Nucleus accumbens (tissue), 56 donors: ENCODE data around the gene QDPR.
A peak's percentile ranks its signal among the peaks of the same experiment; 100 is the strongest.

Experiments used
- DNase-seq, 56 donors: peaks; one replicate each; lab custom pipeline; 2025; lab: John Stamatoyannopoulos, UW

Gene QDPR

DNA sequence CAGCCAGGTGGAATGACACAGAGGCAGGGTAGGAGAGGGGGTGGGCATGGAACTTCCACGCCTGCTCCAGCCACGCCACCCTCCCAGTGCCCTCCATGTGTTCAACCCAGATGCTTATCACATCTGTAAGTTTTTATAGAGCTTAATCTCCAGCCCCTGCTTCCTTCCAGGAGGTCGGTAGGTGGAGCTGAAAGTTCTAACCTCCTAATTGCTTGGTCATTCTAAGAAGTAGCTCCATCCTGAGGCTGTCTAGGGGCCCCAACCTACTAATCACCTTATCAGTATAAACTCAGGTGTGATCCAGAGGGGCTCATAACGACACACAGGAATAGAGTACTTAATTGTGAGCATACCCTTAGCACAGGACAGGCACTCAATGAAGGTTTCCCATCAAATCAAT, 18.3 kb downstream of the QDPR start:
- DNase-seq: no peak

DNA sequence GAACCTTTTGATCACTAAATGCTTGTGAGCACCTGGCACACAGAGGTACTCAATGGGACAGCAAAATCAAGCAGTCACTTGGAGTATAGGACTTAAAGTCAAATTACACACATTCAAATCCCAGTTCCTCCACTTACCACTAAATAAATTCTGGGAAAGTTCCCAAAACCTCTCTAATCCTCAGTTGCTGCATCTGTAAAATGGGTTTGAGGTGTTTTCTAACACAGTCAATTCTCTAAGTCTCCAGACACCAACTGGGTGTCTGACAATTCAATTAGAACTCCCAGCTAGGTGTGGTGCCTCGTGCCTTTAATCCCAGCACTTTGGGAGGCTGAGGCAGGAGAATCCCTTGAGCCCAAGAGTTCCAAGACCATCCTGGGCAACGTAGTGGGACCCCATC, 19.0 kb downstream of the QDPR start:
- no peak for DNase-seq

DNA sequence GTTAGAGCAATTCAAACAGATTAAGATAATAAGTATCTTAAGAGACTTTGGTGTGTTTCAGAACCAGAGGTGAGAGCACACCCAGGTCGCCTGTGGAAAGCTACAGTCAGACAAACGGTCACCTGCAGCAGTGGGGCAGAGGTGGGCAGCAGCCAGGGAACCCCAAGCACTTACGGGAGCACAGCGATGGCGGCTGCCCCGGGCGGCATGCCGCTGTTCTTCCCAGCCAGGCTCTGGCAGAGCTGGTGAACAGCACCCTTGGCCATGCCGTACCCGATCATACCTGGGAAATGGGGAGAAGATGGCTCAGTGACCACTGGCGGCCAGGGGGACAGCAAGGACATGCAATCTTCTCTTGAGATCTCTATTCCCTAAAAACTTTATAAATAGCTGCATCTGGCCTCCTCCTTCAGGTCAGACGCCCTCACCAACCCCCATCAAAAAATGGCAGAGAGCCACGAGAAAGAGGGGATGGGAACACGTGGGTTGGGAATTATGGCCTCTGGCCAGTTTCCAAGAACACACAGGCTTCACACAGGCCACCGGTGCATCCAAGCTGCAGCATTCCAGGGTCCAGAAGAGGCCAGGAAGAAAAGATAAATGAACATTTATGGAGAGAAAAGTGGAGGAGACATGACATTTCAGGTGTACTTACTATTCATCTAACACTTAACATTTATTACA, 19.7 kb downstream of the QDPR start:
- DNase-seq: peak in 1 of 56 donors; percentile 35

DNA sequence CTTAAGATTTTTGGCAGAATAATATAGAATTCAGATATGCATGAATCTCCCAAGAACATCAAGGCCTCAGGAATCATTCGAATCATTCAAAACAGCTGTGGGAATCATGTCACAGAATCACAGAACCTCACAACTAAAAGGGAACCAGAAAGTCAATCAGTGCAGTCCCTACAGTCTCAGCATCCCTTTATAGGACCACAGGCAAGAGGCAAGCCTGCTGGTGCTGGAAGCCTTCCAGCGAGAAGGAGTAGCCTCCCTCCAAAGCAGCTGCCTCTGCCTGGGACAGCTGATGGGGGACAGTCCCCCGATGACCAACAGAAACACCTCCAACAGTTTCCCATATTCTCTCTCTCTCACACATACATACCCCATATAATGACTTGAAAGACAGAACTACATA, 20.7 kb downstream of the QDPR start:
- DNase-seq: peak in 2 of 56 donors; percentile 8 to 18

DNA sequence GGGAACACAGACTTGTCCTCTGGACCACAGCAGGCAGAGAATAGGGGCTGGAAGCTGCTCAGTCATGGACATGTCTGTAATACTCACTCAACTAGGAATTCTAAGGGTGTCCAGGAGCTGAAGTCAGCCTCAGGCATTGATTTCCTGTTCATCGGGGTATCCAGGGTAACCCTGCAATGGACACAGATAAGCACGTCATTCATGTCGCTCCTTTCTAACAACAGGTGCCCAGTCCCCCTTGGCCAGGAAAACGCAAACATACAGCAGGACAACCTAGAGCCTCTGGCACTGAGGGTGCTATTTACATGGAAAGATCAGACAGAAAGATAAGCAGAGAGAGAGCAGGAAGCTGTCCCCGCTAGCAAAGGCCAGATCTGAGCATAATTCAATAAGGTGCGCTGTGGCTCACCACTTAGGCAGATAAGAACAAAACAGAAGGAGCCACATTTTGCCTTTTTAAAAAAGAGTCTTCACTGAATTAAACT, 21.3 kb downstream of the QDPR start:
- no peak for DNase-seq

DNA sequence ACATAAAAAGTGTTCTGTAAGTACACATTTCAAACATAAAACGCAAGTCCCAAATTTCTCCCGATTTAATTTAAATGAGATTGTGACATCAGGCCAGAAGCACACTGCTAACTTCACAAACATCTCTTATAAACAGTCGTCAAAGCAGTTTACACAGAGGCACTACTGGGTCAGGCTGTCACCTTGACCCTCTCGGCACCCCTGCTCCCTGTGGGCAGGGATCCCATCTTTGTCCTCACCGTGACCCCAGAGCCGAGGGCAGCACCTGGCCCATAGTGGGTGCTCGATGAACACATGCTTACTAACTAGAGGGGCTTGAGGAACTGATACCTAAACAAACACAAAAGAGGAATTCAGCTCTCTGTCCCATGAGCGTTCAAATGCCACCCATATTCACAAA, 22.2 kb downstream of the QDPR start:
- no peak for DNase-seq

DNA sequence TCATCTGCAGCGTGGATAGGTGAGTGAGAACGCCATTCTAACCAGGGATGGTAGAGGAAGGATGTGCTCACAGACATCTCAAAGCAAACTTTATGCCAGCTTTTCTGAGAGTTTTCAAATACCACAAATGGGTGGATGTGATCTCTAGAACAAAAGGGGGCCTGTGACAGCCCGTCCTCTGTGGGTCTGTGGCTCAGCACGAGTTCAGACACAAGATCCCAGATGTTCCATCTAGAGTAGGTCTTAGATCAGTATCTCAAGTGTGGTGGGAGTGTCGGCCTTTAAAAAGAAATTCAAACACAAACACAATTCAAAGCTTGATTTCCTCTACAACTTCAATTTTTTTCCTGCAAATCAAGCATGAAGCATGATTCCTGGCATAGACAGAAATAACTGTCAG, 22.8 kb downstream of the QDPR start:
- DNase-seq: no peak

DNA sequence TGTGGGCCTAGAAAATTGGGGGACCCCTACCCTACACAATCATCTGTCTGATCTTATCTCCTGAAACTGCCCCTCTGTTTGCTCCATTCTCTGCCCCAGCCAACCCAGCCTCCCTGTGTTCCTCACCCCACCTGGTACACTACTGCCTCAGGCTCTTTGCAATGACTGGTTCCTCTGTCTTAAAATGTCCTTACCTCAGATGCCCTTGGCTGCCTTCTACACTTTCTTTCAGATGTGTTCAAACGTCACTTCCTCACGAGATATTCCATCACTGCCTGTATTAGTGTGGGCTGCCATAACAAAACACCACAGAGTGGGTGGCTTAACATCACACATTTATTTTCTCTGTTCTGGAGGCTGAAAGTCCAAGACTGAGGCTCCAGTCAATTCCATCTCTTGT, 29.2 kb downstream of the QDPR start:
- DNase-seq: no peak

DNA sequence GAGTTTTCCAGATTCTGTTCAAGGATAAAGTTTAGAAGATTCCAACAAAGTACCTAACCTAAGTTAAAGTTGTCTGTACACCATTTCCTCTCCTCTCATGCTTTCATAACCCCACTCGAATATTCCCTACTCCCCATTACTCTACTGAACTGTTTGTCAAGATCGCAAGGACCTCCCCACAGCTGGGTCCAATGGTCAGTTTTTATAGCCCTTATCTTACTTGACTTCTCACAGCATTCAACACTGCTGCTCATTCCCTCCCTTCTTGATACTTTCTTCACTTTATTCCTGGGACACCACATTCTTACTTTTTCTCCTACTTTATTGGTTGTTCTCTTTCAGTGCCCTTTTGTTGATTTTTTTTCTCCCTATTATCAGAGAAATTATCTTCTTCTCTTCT, 30.9 kb downstream of the QDPR start:
- DNase-seq: no peak

DNA sequence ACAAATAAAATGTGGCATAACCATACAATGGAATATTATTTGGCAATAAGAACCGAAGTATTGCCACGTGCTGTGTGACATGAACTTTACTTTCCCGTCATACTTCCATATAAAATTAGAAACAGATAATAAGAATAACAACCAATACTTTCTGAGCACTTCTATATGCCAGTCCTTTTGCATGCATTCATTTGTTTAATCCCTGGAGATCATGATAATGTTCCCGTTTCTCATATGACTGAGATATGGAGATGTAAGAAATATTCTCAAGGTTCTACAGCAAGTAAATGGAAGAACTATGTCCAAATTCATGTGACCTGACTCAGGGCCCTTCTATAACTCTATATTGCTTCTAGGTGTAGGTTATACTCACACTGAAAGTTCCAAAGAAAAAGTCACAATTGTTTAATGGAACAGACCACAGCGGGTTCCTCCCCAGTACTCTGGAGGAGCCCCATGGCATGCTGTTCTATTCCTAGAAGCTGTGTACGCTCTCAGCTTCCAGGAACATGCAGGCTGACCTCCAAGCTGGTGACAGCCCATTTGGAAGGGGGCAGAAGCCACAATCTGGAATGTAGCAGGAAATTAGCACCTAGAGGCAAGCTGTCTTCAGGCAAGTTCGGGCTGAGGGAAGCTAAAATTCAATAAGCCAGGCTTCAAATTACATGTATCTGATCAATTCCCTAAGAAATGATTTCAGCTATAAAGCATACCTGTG, 31.5 kb downstream of the QDPR start:
- DNase-seq: no peak

DNA sequence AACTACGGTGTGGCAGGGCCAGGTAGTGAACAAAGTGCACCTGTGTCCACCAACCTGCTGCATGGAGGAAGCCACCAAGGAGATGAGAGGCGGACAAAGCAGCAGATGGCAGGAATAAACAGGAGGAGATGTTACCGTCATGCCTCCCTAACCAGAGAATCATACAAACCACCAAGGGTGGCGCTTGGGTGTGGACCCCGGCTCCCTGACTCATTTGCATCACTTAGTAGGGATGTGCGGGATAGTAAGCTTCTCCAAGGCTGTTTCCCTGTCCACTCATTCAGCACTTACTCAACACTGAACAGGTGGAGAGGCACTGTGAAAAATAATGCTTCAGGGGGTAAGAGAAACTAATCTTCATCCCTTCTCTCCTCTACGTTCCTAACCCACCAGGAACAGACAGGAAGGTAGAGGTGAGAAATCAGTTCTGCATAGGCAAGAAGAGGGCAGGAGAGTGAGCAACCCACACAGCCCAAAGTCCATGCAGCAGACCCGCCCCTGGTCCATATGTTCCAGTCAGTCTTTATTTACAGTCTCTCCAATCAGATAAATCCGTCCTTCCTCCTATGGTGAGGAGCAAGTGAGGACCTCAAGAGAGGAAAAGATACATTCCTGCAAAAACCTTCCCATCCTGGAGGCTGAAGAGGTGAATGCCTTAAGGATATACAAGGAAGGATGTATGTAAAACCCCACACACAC, 34.0 kb downstream of the QDPR start:
- DNase-seq: no peak

DNA sequence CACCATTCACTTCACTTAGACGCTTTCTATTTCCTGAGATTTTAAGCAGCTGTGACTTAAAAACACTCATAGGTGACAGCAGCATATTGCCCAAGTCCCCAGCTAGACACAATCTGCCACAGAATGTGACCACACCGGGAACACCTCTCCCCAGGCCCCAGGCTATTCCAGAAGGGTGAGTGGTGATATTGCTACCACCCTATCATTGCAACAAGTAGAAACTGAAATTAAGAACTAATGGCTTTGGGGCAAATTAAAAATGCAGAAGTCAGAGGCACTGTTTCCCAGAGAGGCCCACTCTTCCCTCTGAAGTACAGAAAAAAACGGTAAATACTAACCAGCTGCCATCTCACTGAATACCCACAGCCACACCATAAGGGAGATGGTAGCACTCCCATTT, 35.0 kb downstream of the QDPR start:
- no peak for DNase-seq

DNA sequence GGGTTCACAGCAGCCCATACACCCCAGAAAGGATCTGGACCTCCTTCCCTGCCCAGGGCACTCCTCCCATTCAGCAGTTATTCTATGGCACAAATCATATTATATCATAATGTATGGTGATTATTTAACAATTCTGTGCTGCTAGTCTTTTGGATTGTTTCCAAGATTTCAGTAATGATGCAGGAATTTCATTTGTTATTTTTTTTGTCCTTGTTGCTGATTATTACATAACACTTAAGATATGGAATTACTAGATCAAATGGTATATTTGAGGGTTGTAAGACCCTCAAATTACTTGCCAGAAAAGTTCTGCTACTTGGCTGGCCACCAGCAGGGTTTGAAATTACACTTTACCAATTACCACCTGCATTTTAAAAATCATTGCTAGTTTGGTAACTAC, 36.4 kb downstream of the QDPR start:
- no peak for DNase-seq

DNA sequence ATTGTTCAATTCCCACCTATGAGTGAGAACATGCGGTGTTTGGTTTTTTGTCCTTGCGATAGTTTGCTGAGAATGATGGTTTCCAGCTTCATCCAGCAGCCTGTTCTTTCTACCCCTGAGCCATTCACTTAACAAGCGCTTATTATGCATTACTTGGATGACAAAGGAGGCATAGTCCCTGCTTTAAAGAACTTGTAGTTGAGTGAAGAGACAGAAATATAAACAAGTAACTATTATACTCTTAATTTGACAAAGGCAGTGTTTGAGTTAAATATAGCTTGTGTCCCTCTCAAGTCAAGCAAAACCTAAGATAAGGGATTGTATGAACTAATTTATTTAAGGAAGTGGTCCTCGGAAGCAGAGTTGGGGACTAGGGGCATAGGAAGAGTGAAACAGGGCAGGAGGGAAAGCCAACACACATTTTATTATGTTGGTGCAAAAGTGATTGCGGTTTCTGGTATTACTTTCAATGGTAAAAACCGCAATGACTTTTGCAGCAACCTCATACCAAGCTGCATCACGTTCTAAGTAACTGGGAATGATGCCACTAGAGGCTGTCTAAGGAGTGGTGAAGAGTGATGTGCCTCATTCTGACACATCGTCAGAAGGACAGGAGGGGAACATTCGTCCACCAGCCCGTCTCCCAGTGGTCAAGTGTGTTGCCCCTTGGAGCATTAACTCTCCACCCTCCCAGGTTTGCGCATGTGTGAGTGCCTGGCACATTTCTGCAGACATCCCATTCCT, 41.8 kb downstream of the QDPR start:
- DNase-seq: no peak

DNA sequence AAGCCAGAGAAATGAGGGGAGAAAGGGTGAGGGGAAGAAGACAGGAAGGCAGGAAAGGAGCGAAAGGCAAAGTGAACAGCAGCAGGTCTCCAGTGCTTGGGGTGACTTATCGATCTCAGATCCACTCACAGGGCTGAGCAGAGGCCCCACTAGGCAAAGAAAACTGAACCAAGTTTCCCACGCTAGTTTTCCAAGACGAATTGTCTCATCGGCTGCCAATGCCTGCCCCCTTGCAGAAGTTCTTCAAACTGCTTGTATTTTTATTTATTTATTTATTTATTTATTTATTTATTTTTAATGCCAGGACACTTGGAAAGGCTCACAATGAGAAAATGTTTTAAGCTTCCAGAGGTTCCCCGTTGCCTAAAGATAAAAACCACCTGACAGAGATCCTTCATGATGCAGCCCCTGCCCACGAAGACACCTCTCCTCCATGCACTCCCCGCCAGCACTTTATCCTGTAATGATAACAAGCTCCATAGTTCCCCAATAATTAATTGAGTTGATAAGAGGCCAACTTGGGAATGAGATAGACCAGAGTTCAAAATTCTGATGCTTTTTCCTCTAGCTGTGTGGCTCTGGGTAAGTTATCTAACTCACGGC, 43.2 kb downstream of the QDPR start:
- DNase-seq: peak in 12 of 56 donors; percentile 5 to 38 (median 16)

DNA sequence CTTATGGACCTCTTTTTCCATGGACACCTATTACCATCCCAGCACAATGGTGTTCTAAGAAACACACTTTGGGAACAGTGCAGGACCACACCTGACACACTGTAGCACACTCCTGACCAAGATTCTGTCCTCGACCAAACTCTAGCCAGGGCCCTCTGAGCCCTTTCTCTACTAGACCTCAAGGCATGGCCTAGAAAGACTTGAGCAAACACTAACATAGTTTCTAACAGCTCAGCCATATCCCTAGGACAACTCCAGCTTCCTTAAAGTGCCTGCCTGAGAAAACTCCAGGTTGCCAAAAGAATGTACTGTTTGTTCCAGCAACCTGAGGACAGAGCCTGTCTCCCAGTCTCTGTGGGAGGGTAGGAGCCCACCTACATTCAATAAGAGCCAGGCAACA, 48.3 kb downstream of the QDPR start:
- no peak for DNase-seq

DNA sequence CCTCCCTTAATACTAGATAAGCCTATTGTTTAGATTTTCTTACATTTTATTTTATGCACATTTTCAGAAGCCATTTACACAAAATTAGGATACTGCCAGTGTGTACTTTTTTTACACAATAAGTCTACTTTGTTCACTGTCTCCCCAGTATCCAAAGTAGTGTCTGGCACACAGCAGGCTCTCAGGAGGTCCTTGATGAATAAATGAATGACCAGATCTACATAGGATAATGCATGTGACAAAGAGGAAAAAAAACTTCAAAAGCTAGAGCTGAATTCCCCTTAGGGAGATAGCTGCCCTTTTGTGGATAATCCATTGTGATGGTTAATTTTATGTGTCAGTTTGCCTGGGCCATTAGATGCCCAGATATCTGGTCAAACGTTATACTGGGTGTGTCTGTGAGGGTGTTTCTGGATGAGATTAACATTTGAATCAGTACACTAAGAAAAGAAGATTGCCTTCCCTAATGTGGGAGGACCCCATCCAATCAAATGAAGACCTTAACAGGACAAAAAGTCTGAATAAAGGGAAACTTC, 61.6 kb downstream of the QDPR start:
- no peak for DNase-seq

DNA sequence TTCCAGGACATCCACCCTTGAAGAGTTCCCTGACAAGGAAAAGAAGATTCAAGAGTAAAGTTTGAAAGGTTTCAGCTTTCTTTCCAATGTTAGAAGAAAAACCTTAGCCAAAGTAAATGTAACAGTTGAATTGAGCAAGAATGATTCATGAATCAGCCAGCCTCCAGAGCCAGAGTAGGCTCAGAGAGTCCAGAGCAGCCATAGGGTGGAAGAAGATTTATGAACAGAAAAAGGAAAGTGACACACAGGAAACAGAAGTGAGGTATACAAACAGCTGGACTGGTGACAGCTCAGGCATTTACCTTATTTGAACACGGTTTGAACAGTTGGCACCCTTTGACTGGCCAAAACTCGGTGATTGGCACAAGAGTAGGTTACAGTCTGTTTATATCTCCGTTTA, 63.2 kb downstream of the QDPR start:
- DNase-seq: no peak

DNA sequence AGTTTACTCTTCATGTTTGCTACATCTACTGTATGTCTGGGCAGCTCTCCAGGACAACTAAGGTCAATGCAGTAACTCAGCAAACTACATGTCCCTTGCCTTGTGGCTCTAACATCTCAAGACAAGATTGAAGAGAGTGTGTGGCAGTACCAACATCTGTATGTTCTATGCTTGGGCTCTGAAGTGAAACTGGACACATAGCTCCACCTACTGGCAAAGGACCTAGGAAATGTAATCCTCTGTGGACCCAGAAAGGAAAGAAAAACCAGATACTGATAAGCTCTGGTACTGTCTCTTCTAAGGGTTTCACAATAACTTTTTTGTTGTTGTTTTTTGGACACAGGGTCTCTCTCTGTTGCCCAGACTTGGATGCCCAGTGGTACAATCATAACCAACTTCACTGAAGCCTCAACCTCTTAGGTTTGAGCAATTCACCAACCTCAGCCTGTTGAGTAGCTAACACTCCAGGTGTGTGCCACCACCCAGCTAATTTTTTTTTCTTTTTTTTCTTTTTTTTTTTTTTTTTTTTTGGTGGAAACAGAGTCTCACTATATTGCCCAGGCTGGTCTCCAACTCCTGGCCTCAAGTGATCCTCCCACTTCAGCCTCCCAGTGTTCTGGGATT, 64.1 kb downstream of the QDPR start:
- DNase-seq: peak in 35 of 56 donors; percentile 1 to 72 (median 21)

DNA sequence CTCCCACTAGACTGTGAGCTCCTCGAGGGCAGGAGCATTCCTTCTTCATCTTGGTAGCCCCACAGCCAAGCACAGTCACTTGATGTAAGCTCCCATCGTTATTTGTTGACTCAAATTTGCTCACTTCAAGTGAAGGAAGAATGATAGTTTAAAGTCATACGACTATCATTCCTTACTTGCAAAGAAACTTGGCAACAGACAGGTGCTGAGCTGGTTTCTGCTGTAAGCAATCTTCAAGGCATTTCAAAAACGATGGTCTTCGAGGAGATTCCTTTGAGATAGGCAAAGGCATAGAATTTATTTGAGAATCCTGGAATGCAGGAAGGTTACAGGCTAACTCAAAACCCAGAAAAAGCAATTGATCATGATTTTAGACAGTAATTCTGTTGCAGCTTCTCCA, 64.8 kb downstream of the QDPR start:
- DNase-seq: no peak
